ENCODE data around the gene VPS18. TPM values are rescaled to one million over a fixed set of nuclear protein-coding genes. Genes with fewer than 3 reads are reported as not detected.

The VPS18 gene
- total RNA-seq, 1 donor from 2014 or later, result 12.6 TPM

DNA sequence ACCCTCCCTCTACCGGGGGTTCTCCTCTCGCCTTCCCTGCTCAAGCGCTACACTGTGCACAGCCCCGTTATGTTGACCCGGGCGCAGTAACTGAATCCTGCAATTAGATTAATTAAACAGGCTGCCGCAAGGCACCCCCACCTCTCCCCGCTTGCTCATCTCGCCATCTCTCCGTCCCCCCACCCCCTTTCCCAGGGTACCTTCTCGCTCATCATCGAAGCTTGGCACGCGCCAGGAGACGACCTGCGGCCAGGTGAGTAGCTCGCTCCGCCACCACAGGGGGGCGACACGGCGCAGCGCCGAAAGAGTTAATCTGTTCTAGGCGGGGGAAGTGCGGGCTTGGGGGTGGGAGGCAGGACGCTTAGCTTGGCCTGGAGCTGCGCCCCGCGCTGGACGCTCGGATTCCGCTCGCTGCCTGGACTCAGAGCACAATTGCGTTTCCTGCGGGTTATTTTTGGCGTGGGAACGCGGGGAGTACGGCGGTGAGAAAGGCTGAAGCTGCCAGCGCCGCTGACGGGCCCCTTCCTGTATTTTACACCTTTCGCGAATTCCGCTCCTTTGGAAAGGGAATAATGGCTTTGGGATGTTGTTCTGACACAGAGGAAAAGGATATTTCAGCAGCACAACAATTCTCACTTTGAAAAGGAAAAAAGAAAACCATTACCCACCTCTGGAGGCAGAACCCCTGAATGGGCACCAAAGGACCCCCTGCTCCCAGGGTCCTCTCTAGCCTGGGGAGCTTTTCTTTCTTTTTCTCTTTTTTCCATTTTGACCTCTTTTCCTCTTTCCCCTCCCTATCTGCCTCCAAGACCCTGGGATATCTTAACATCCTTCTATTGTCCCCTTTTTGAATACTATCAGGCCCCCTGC is 36.4 kb downstream of the VPS18 start:
- Mint-ChIP-seq H3K36me3 (ENCODE audit: low read depth) (no peaks in the 10 kb centered on the region), H3K9me3 (no peaks in the 10 kb centered on the region), H3K4me3 (ENCODE audit: low read depth) (peak overlapping the region; percentile 67), H3K27me3 (ENCODE audit: low read depth) (peaks cover 57% of the 10 kb centered on the region), H3K27ac (no peak overlapping the region), H3K4me1 (ENCODE audit: low read depth) (peaks cover 36% of the 10 kb centered on the region)
- intact Hi-C loops (cut with micrococcal nuclease), result no loop called here
- peak; percentile 41 for DNase-seq (ENCODE audit: low spot score)

GRCh38 chr15:40931300-40932142 is 37.3 kb downstream of the VPS18 start:
- no peak overlapping the region for H3K4me3 Mint-ChIP-seq (ENCODE audit: low read depth)
- no peak for DNase-seq (ENCODE audit: low spot score)
- H3K9me3 Mint-ChIP-seq, result no peaks in the 10 kb centered on the region
- H3K27ac Mint-ChIP-seq, result no peak overlapping the region
- peaks cover 32% of the 10 kb centered on the region for H3K4me1 Mint-ChIP-seq (ENCODE audit: low read depth)
- intact Hi-C loops (cut with micrococcal nuclease), result no loop called here
- peaks cover 53% of the 10 kb centered on the region for H3K27me3 Mint-ChIP-seq (ENCODE audit: low read depth)
- H3K36me3 Mint-ChIP-seq (ENCODE audit: low read depth), result no peaks in the 10 kb centered on the region

- no peaks in the 10 kb centered on the region for H3K36me3 Mint-ChIP-seq (ENCODE audit: low read depth)
- H3K4me3 Mint-ChIP-seq (ENCODE audit: low read depth), result no peak overlapping the region
- DNase-seq (ENCODE audit: low spot score), result no peak
- peaks cover 27% of the 10 kb centered on the region for H3K4me1 Mint-ChIP-seq (ENCODE audit: low read depth)
- intact Hi-C loops (cut with micrococcal nuclease), result no loop called here
- H3K27me3 Mint-ChIP-seq (ENCODE audit: low read depth), result peaks cover 47% of the 10 kb centered on the region
- H3K27ac Mint-ChIP-seq, result no peak overlapping the region
- H3K9me3 Mint-ChIP-seq, result no peaks in the 10 kb centered on the region
Observed at GRCh38 chr15:40932156-40932555, 37.9 kb downstream of the VPS18 start.

DNA sequence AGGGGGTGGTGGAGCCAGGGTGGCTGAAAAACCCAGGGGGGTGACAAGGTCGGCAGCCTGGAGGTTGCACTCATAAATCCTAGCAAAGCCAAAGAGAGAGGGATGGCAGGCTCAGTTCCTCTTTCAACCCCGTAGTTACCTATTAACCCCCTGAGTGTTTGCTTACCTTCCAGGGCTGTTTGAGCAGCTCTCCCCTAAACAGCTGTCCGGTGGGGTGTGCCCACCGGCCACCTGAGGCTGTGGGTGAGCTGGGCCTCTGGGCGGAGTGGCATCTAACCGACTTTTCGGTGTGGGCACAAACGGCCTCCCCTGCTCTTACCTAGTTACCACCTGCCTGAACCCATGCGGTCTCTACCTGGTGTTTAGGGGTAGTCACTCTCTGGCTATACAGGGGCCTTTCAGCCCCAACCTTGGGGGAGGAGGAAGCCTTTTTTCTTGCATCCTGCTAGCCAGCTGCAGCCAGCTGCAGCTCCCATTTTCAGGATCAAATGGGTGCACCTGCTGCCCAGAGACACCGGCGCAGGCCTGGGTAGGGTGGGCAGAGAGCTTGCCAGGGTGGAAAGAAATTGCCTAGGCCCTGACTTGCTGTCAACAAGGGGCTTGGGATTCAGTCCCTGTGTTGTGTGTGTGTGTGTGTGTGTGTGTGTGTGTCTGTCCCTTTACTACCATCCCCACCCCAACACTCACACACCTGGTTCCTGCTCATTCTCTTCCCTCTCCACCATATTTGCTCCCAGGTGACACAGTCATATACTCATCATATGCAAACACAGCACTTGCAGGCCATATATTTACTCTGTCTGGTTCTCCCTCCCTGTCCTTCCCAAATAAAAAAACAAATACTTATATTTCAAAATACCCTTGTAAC is 38.6 kb downstream of the VPS18 start:
- no peak for DNase-seq (ENCODE audit: low spot score)
- Mint-ChIP-seq H3K27ac (no peak overlapping the region), H3K27me3 (ENCODE audit: low read depth) (peaks cover 45% of the 10 kb centered on the region), H3K36me3 (ENCODE audit: low read depth) (no peaks in the 10 kb centered on the region), H3K4me1 (ENCODE audit: low read depth) (peaks cover 26% of the 10 kb centered on the region), H3K9me3 (no peaks in the 10 kb centered on the region), H3K4me3 (ENCODE audit: low read depth) (no peak overlapping the region)
- intact Hi-C loops (cut with micrococcal nuclease), result no loop called here

- Mint-ChIP-seq H3K27me3 (ENCODE audit: low read depth) (peaks cover 43% of the 10 kb centered on the region), H3K27ac (no peak overlapping the region), H3K4me1 (ENCODE audit: low read depth) (peaks cover 25% of the 10 kb centered on the region), H3K4me3 (ENCODE audit: low read depth) (no peak overlapping the region), H3K36me3 (ENCODE audit: low read depth) (no peaks in the 10 kb centered on the region), H3K9me3 (no peaks in the 10 kb centered on the region)
- intact Hi-C loops (cut with micrococcal nuclease), result no loop called here
- no peak for DNase-seq (ENCODE audit: low spot score)
Observed at GRCh38 chr15:40933517-40933902, 39.3 kb downstream of the VPS18 start.

- DNase-seq (ENCODE audit: low spot score), result no peak
- H3K4me3 Mint-ChIP-seq (ENCODE audit: low read depth), result no peak overlapping the region
- no peaks in the 10 kb centered on the region for H3K9me3 Mint-ChIP-seq
- H3K36me3 Mint-ChIP-seq (ENCODE audit: low read depth), result no peaks in the 10 kb centered on the region
- H3K4me1 Mint-ChIP-seq (ENCODE audit: low read depth), result peaks cover 20% of the 10 kb centered on the region
- intact Hi-C loops (cut with micrococcal nuclease), result no loop called here
- no peak overlapping the region for H3K27ac Mint-ChIP-seq
- H3K27me3 Mint-ChIP-seq (ENCODE audit: low read depth), result peaks cover 35% of the 10 kb centered on the region
Observed at GRCh38 chr15:40934457-40934856, 40.2 kb downstream of the VPS18 start.

DNA sequence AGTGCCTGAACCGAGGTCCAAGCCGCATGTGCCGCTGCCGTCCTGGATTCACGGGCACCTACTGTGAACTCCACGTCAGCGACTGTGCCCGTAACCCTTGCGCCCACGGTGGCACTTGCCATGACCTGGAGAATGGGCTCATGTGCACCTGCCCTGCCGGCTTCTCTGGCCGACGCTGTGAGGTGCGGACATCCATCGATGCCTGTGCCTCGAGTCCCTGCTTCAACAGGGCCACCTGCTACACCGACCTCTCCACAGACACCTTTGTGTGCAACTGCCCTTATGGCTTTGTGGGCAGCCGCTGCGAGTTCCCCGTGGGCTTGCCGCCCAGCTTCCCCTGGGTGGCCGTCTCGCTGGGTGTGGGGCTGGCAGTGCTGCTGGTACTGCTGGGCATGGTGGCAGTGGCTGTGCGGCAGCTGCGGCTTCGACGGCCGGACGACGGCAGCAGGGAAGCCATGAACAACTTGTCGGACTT is 42.0 kb downstream of the VPS18 start:
- intact Hi-C loops (cut with micrococcal nuclease), result no loop called here
- H3K27ac Mint-ChIP-seq, result no peak overlapping the region

GRCh38 chr15:40936709-40937666 is 42.7 kb downstream of the VPS18 start:
- no peaks in the 10 kb centered on the region for H3K36me3 Mint-ChIP-seq (ENCODE audit: low read depth)
- peaks cover 4% of the 10 kb centered on the region for H3K4me1 Mint-ChIP-seq (ENCODE audit: low read depth)
- peaks cover 11% of the 10 kb centered on the region for H3K27me3 Mint-ChIP-seq (ENCODE audit: low read depth)
- H3K9me3 Mint-ChIP-seq, result no peaks in the 10 kb centered on the region
- H3K27ac Mint-ChIP-seq, result no peak overlapping the region
- no peak for DNase-seq (ENCODE audit: low spot score)
- intact Hi-C loops (cut with micrococcal nuclease), result no loop called here
- no peak overlapping the region for H3K4me3 Mint-ChIP-seq (ENCODE audit: low read depth)

More for the DNA sequence above, 42.0 kb downstream of the VPS18 start:
- H3K27me3 Mint-ChIP-seq (ENCODE audit: low read depth), result peaks cover 19% of the 10 kb centered on the region
- DNase-seq (ENCODE audit: low spot score), result no peak
- no peaks in the 10 kb centered on the region for H3K9me3 Mint-ChIP-seq
- no peaks in the 10 kb centered on the region for H3K36me3 Mint-ChIP-seq (ENCODE audit: low read depth)
- H3K4me3 Mint-ChIP-seq (ENCODE audit: low read depth), result no peak overlapping the region
- peaks cover 7% of the 10 kb centered on the region for H3K4me1 Mint-ChIP-seq (ENCODE audit: low read depth)

GRCh38 chr15:40937762-40938535 is 43.7 kb downstream of the VPS18 start:
- no peak overlapping the region for H3K4me3 Mint-ChIP-seq (ENCODE audit: low read depth)
- H3K36me3 Mint-ChIP-seq (ENCODE audit: low read depth), result no peaks in the 10 kb centered on the region
- H3K9me3 Mint-ChIP-seq, result no peaks in the 10 kb centered on the region
- intact Hi-C loops (cut with micrococcal nuclease), result no loop called here
- no peak overlapping the region for H3K27ac Mint-ChIP-seq
- peaks cover 8% of the 10 kb centered on the region for H3K4me1 Mint-ChIP-seq (ENCODE audit: low read depth)
- no peak for DNase-seq (ENCODE audit: low spot score)
- H3K27me3 Mint-ChIP-seq (ENCODE audit: low read depth), result peaks cover 6% of the 10 kb centered on the region

DNA sequence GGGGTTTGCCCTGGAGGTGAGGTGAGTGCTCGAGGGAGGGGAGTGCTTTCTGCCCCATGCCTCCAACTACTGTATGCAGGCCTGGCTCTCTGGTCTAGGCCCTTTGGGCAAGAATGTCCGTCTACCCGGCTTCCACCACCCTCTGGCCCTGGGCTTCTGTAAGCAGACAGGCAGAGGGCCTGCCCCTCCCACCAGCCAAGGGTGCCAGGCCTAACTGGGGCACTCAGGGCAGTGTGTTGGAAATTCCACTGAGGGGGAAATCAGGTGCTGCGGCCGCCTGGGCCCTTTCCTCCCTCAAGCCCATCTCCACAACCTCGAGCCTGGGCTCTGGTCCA is 44.3 kb downstream of the VPS18 start:
- peaks cover 3% of the 10 kb centered on the region for H3K27me3 Mint-ChIP-seq (ENCODE audit: low read depth)
- H3K9me3 Mint-ChIP-seq, result no peaks in the 10 kb centered on the region
- H3K27ac Mint-ChIP-seq, result no peak overlapping the region
- no peak for DNase-seq (ENCODE audit: low spot score)
- H3K36me3 Mint-ChIP-seq (ENCODE audit: low read depth), result no peaks in the 10 kb centered on the region
- H3K4me1 Mint-ChIP-seq (ENCODE audit: low read depth), result peaks cover 14% of the 10 kb centered on the region
- H3K4me3 Mint-ChIP-seq (ENCODE audit: low read depth), result no peak overlapping the region
- intact Hi-C loops (cut with micrococcal nuclease), result no loop called here

GRCh38 chr15:40940296-40940801 is 46.1 kb downstream of the VPS18 start:
- DNase-seq (ENCODE audit: low spot score), result no peak
- H3K4me1 Mint-ChIP-seq (ENCODE audit: low read depth), result peaks cover 15% of the 10 kb centered on the region
- intact Hi-C loops (cut with micrococcal nuclease), result no loop called here
- H3K4me3 Mint-ChIP-seq (ENCODE audit: low read depth), result no peak overlapping the region
- no peak overlapping the region for H3K27ac Mint-ChIP-seq
- H3K36me3 Mint-ChIP-seq (ENCODE audit: low read depth), result no peaks in the 10 kb centered on the region
- no peaks in the 10 kb centered on the region for H3K9me3 Mint-ChIP-seq
- H3K27me3 Mint-ChIP-seq (ENCODE audit: low read depth), result no peaks in the 10 kb centered on the region

Measured in activated T-helper 2 cell treated with anti-CD3 and anti-CD28 coated beads, Interferon-gamma antibody, Interleukin-2, Interleukin-4, amounts not matched to agents 10 μg/mL and 5 μg/mL and 100 μg/mL, durations not matched to agents 14 hours and 24 hours and 36 hours (primary cell).